Measurements from ENCODE around the gene LAPTM5. TPM values are rescaled to one million over a fixed set of nuclear protein-coding genes. Genes with fewer than 3 reads are reported as not detected.

The LAPTM5 gene
- total RNA-seq, 4 donors from 2014 or later: 2.3 to 14.8 (median 10.1) TPM

DNA sequence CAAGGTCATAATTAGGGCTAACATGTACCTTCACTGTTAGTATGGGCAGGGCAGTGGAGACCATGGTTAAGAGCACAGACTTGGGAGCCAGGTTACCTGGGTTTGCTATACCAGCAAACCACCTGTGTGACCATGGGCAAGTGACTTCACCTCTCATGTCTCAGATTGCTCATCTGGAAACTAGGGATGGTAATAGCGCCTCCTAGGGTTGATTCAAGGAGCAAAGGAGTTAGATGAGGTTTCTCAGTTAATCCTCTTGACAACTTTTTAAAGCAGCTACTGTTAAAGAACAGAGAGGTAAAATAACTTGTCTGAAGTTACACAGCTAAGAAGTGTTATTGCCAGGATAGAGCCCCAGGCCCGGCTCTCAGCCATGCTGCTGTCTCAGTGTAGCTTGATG is 33.4 kb downstream of the LAPTM5 start:
- no peaks in the 10 kb centered on the region for H3K9me3 ChIP-seq
- no peak overlapping the region for H3K4me3 ChIP-seq
- no peak overlapping the region for H3K27ac ChIP-seq
- DNase-seq (no peak), ATAC-seq (no peak)
- in situ Hi-C loops (cut with MboI; ENCODE audit: low sequenced_read_pairs in 4 of 4): loop anchor here (5.0 to 25.0 kb wide), 4 partner anchors 53 to 1837 kb away; no protein-coding TSS in a partner anchor
- intact Hi-C loops (cut with DNase I; ENCODE audit: low total_unique reads): no loop called here
- H3K4me1 ChIP-seq: no peaks in the 10 kb centered on the region
- no peak for TF ChIP-seq POLR2A (IDR thresholded peaks at IDR 0.05)
- H3K27me3 ChIP-seq: no peaks in the 10 kb centered on the region
- no peaks in the 10 kb centered on the region for H3K36me3 ChIP-seq

DNA sequence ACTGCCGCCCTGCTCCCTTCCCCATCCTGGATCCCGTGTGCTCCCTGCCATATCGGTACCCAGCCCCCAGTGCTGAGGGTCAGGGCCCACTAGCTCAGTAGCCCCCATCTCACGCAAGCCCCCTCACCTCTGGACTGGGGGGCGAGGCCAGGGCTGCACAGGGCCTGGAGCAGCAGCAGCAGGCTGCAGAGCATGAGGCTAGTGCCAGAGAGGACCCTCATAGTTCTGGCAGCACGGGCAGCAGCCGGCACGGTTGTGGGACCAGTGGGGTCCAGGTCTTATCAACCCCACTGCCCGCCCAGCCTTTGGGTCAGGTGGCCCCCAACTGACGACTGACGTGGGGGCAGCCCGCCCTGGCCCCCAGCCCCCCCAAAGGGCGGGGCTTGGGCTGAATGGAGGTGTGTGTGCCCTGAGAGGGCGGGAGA is 34.2 kb downstream of the LAPTM5 start, which contains the start of gene MATN1:
TSS of gene MATN1 (minus strand) at position 255 of the 425 bp plus-strand sequence. CDS start at position 221, 34 bp downstream.
- intact Hi-C loops (cut with DNase I; ENCODE audit: low total_unique reads): no loop called here

DNA sequence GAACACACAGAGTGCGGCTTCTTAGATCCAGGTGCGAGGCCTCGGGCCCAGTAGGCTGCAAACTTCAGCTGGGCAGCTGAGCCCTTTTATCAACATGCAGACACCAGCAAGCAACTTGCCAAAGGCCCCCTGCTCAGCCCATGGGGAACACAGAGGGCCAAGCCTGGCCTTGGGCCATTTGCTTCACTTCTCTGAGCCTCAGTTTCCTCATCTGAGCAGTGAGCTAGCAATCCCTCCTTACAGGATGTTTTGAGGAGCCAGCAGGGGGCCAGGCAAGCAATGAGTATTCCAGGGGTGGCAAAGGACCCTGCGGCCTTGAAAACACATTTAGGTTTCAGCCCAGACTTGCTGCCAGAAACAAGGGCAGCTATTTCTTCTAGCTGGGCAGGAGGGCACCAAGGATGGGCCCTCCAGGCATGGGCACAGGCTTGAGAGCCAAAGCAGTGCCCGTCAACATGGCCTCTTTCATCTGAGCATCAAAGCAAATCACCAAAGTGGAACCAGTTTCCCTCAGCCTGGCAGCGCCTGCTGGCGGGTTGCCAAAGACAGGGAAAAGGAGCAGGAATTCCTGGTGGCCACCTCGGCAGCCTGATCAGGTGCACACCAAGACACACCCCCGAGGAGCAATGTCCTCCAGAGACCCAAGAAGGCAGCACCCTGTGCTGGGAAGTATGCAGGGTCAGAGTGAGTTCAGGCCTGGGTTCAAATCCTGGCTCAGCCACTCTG is 35.6 kb downstream of the LAPTM5 start:
- Histone ChIP-seq H3K9me3 (no peaks in the 10 kb centered on the region), H3K27me3 (no peaks in the 10 kb centered on the region), H3K36me3 (no peaks in the 10 kb centered on the region), H3K4me1 (peaks cover 0 to 3% of the 10 kb centered on the region in 2 donors), H3K27ac (no peak overlapping the region), H3K4me3 (no peak overlapping the region)
- no peak for TF ChIP-seq POLR2A (IDR thresholded peaks at IDR 0.05)
- TF ChIP-seq, protein P1, sequence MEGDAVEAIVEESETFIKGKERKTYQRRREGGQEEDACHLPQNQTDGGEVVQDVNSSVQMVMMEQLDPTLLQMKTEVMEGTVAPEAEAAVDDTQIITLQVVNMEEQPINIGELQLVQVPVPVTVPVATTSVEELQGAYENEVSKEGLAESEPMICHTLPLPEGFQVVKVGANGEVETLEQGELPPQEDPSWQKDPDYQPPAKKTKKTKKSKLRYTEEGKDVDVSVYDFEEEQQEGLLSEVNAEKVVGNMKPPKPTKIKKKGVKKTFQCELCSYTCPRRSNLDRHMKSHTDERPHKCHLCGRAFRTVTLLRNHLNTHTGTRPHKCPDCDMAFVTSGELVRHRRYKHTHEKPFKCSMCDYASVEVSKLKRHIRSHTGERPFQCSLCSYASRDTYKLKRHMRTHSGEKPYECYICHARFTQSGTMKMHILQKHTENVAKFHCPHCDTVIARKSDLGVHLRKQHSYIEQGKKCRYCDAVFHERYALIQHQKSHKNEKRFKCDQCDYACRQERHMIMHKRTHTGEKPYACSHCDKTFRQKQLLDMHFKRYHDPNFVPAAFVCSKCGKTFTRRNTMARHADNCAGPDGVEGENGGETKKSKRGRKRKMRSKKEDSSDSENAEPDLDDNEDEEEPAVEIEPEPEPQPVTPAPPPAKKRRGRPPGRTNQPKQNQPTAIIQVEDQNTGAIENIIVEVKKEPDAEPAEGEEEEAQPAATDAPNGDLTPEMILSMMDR (IDR thresholded peaks at IDR 0.05 in 4 of 5, conservative IDR thresholded peaks at IDR 0.05 in 1 of 5): no peak
- no peak for ATAC-seq
- in situ Hi-C loops (cut with MboI; ENCODE audit: low sequenced_read_pairs in 4 of 4) (loop anchor here (5.0 to 25.0 kb wide), 4 partner anchors 55 to 1835 kb away; no protein-coding TSS in a partner anchor), intact Hi-C loops (cut with DNase I; ENCODE audit: low total_unique reads) (no loop called here)
- DNase-seq: no peak

More for the DNA sequence above, 34.2 kb downstream of the LAPTM5 start, which contains the start of gene MATN1:
- H3K27ac ChIP-seq: no peak within 1 kb of the TSS
- ATAC-seq: no peak
- in situ Hi-C loops (cut with MboI; ENCODE audit: low sequenced_read_pairs in 4 of 4): loop anchor here (5.0 to 25.0 kb wide), 4 partner anchors 54 to 1836 kb away; no protein-coding TSS in a partner anchor
- no peaks in the 10 kb centered on the region for H3K4me1 ChIP-seq
- no peaks in the 10 kb centered on the region for H3K9me3 ChIP-seq
- H3K4me3 ChIP-seq: no peak within 1 kb of the TSS
- DNase-seq: no peak
- TF ChIP-seq POLR2A (IDR thresholded peaks at IDR 0.05): no peak
- TF ChIP-seq, protein P1 (IDR thresholded peaks at IDR 0.05 in 4 of 5, conservative IDR thresholded peaks at IDR 0.05 in 1 of 5): no peak
- no peaks in the 10 kb centered on the region for H3K36me3 ChIP-seq
- no peaks in the 10 kb centered on the region for H3K27me3 ChIP-seq

DNA sequence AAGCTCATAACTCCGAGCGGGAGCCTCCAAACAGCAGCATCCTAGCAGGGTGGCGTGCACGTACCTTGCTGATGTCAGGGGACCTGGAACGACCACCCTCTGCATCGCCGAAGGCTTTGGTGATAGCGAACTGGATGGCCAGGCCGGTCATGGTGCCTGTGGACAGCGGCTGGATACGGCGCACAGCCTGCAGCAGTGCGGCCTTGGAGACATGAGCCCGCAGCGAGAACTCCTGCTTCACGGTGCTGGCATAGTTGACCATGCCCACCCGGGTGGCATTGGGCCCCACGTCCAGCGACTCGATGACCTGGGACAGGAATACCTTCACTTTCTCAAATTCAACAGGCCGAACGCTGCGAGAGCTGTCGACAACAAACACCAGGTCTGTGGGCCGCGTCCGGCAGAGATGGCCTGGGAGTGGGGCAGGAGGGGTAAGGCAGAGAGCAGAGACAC is 36.2 kb downstream of the LAPTM5 start:
- TF ChIP-seq, protein P1 (IDR thresholded peaks at IDR 0.05 in 4 of 5, conservative IDR thresholded peaks at IDR 0.05 in 1 of 5): no peak
- TF ChIP-seq POLR2A (IDR thresholded peaks at IDR 0.05): no peak

More for the DNA sequence above, 36.2 kb downstream of the LAPTM5 start:
- DNase-seq: no peak
- intact Hi-C loops (cut with DNase I; ENCODE audit: low total_unique reads) (no loop called here), in situ Hi-C loops (cut with MboI; ENCODE audit: low sequenced_read_pairs in 4 of 4) (loop anchor here (5.0 to 25.0 kb wide), 4 partner anchors 56 to 1834 kb away; no protein-coding TSS in a partner anchor)
- ATAC-seq: no peak
- no peaks in the 10 kb centered on the region for H3K36me3 ChIP-seq
- no peaks in the 10 kb centered on the region for H3K9me3 ChIP-seq
- no peak overlapping the region for H3K4me3 ChIP-seq
- H3K27ac ChIP-seq: no peak overlapping the region
- H3K4me1 ChIP-seq: peaks cover 0 to 3% of the 10 kb centered on the region in 2 donors
- H3K27me3 ChIP-seq: no peaks in the 10 kb centered on the region

Measured in gastrocnemius medialis (tissue), 4 donors.